Effector memory CD4-positive, alpha-beta T cell (primary cell): ENCODE measurements around the gene NEK1.
"Not testable (repeated sequence)": the region's sequence is repeated elsewhere in the genome, so short reads cannot be mapped to it uniquely, and the experiment has no call there.

Source experiments
- DNase-seq, 3 donors: peaks; one replicate each; pipeline ENCODE4 v3.0.0-alpha.2; 2020
- H3K27ac ChIP-seq: 2 replicates; pipeline ENCODE4 v1.7.0; 2013; ENCODE audit warnings: mild to moderate bottlenecking, low read length, moderate library complexity; ENCODE audit not compliant: insufficient read depth, poor library complexity, severe bottlenecking
- H3K27me3 ChIP-seq: replicated peaks from 2 replicates; pipeline ENCODE4 v1.7.0; 2013; ENCODE audit warnings: mild to moderate bottlenecking, low read length; ENCODE audit not compliant: insufficient read depth, control insufficient read depth, poor library complexity, severe bottlenecking
- H3K36me3 ChIP-seq: 2 replicates; pipeline ENCODE4 v1.7.0; 2013; ENCODE audit warnings: mild to moderate bottlenecking, low read length, moderate library complexity; ENCODE audit not compliant: control insufficient read depth, insufficient read depth
- H3K4me1 ChIP-seq: 2 replicates; pipeline ENCODE4 v1.7.0; 2013; ENCODE audit warnings: low read length, mild to moderate bottlenecking; ENCODE audit not compliant: control insufficient read depth, insufficient read depth, poor library complexity, severe bottlenecking
- H3K4me3 ChIP-seq: 2 replicates; pipeline ENCODE4 v1.7.0; 2013; ENCODE audit warnings: low read length, low read depth, mild to moderate bottlenecking; ENCODE audit not compliant: insufficient read depth, poor library complexity, severe bottlenecking
- H3K9me3 ChIP-seq: 2 replicates; pipeline ENCODE4 v1.7.0; 2013; ENCODE audit warnings: mild to moderate bottlenecking, low read length, moderate library complexity; ENCODE audit not compliant: control insufficient read depth

Gene NEK1

DNA sequence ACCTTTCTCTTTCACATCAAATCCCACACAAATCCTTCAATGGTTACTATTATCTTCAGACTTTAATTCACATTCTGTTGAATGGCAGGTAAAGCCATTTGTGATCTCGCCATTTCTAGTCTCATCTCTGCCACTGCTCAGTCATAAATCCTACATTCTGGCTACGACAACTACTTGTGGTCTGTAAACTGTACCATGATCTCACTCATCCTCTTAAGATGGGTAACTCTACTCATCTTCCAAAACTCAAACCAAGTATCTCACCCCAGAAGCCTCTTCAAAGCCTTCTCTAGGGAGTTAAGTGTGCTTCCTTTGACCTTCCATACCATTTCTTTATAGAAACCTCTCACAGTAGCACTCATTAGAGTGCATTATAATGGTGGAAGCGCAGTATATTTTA is 101.8 kb downstream of the NEK1 start:
- DNase-seq, result no peak
- H3K4me1 ChIP-seq, result peaks cover 3% of the 10 kb centered on the region

GRCh38 chr4:169506903-169507302 is 105.5 kb downstream of the NEK1 start:
- no peak overlapping the region for H3K27ac ChIP-seq
- H3K27me3 ChIP-seq, result no peaks in the 10 kb centered on the region
- no peak for DNase-seq
- no peak overlapping the region for H3K4me3 ChIP-seq
- H3K4me1 ChIP-seq, result no peaks in the 10 kb centered on the region
- H3K9me3 ChIP-seq, result no peaks in the 10 kb centered on the region
- H3K36me3 ChIP-seq, result peaks cover 12% of the 10 kb centered on the region

More for the DNA sequence above, 101.8 kb downstream of the NEK1 start:
- no peaks in the 10 kb centered on the region for H3K36me3 ChIP-seq
- no peak overlapping the region for H3K27ac ChIP-seq
- no peaks in the 10 kb centered on the region for H3K9me3 ChIP-seq
- H3K4me3 ChIP-seq, result no peak overlapping the region
- no peaks in the 10 kb centered on the region for H3K27me3 ChIP-seq

DNA sequence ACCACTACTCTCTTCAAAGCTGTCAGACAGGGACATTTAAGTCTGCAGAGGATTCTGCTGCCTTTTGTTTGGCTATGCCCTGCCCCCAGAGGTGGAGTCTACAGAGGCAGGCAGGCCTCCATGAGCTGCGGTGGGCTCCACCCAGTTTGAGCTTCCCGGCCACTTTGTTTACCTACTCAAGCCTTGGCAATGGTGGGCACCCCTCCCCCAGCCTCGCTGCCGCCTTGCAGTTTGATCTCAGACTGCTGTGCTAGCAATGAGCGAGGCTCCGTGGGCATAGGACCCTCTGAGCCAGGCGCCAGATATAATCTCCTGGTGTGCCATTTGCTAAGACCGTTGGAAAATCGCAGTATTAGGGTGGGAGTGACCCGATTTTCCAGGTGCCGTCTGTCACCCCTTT is 112.5 kb downstream of the NEK1 start:
- not testable (repeated sequence) for H3K9me3 ChIP-seq, H3K27me3 ChIP-seq, H3K4me1 ChIP-seq, DNase-seq, H3K4me3 ChIP-seq, H3K36me3 ChIP-seq, H3K27ac ChIP-seq

- H3K27me3 ChIP-seq, H3K36me3 ChIP-seq, H3K4me1 ChIP-seq, H3K4me3 ChIP-seq, H3K9me3 ChIP-seq, H3K27ac ChIP-seq, DNase-seq: not testable (repeated sequence)
Observed at GRCh38 chr4:169494234-169494633, 118.1 kb downstream of the NEK1 start.

GRCh38 chr4:169493164-169493524 is 119.2 kb downstream of the NEK1 start:
- no peak overlapping the region for H3K27ac ChIP-seq
- H3K4me1 ChIP-seq, result no peaks in the 10 kb centered on the region
- no peak for DNase-seq
- no peaks in the 10 kb centered on the region for H3K36me3 ChIP-seq
- H3K9me3 ChIP-seq, result no peaks in the 10 kb centered on the region
- H3K27me3 ChIP-seq, result no peaks in the 10 kb centered on the region
- no peak overlapping the region for H3K4me3 ChIP-seq

GRCh38 chr4:169492436-169493163 is 119.8 kb downstream of the NEK1 start:
- Histone ChIP-seq H3K4me3 (no peak overlapping the region), H3K27ac (no peak overlapping the region), H3K4me1 (no peaks in the 10 kb centered on the region), H3K27me3 (no peaks in the 10 kb centered on the region), H3K36me3 (no peaks in the 10 kb centered on the region), H3K9me3 (no peaks in the 10 kb centered on the region)
- no peak for DNase-seq

DNA sequence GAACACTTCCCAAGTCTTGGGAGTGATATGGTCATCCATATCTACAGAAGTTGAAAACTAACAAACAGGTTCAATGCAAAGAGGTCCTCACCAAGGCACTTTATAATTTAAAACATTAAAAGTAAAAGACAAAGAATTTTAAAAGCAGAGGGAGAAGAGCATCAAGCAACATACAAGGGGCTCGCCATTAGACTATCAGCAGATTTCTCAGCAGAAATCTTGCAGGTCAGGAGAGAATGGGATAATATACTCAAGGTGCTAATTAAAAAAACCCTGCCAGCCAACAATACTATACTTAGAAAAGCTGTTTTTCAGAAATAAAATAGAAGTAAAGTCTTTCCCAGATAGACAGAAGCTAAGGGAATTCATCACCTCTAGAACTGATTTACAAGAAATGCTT is 121.2 kb downstream of the NEK1 start:
- Histone ChIP-seq H3K36me3 (no peaks in the 10 kb centered on the region), H3K27me3 (no peaks in the 10 kb centered on the region), H3K9me3 (no peaks in the 10 kb centered on the region), H3K4me1 (no peaks in the 10 kb centered on the region), H3K27ac (no peak overlapping the region), H3K4me3 (no peak overlapping the region)
- DNase-seq, result no peak

GRCh38 chr4:169489306-169489705 is 123.1 kb downstream of the NEK1 start:
- Histone ChIP-seq H3K9me3 (no peaks in the 10 kb centered on the region), H3K27ac (no peak overlapping the region), H3K36me3 (no peaks in the 10 kb centered on the region), H3K4me3 (no peak overlapping the region), H3K27me3 (no peaks in the 10 kb centered on the region), H3K4me1 (no peaks in the 10 kb centered on the region)
- DNase-seq, result no peak

DNA sequence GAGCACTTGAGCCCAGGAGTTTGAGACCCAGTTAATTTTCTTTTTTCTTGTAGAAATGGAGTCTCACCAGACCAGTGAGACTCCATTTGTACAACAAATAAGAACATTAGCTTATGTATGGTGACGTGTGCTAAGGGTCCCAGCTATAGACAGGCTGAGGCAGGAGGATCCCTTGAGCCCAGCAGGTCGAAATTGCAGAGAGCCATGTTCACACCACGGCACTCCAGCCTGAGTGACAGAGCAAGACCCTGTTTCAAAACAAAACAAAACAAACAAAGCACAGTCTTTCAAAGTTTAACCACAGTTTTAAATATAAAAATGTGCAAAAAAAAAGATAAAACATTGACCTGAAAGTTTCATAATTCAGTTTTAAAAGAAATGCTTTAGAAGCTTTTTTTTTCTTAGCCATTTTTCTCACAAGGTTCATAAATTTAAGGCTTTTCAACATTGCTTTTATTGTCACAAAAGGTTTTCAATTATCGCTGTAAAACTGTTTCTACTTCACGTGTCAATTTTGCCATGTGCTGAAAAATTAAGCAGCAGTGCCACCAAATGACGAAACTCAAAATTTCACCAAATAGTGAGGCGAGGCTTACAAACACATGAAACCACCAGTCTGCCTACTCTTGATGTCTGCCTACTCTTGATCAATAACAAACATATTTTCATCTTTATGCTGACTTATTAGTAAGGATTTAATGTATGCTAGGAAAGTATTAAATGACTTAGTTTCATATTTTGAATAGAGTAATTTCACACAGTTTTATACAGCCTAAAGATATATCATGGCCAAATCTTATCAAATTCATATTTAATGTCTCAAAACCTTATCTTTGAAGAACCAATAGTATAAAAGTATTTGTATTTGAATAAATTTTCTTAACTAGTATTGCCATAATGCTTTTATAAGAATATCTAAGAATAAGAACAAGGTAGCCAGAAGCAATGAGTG is 126.3 kb downstream of the NEK1 start:
- H3K4me1 ChIP-seq, result no peaks in the 10 kb centered on the region
- H3K36me3 ChIP-seq, result no peaks in the 10 kb centered on the region
- H3K27me3 ChIP-seq, result no peaks in the 10 kb centered on the region
- H3K4me3 ChIP-seq, result no peak overlapping the region
- no peak overlapping the region for H3K27ac ChIP-seq
- no peak for DNase-seq
- no peaks in the 10 kb centered on the region for H3K9me3 ChIP-seq

- H3K27ac ChIP-seq, result no peak overlapping the region
- no peak overlapping the region for H3K4me3 ChIP-seq
Observed at GRCh38 chr4:169485086-169485485, 127.3 kb downstream of the NEK1 start.

More at GRCh38 chr4:169485086-169485485, 127.3 kb downstream of the NEK1 start:
- DNase-seq, result no peak
- Histone ChIP-seq H3K36me3 (no peaks in the 10 kb centered on the region), H3K4me1 (no peaks in the 10 kb centered on the region), H3K27me3 (no peaks in the 10 kb centered on the region), H3K9me3 (no peaks in the 10 kb centered on the region)
